ENCODE measurements around the gene CCDC66. TPM values are rescaled to one million over a fixed set of nuclear protein-coding genes. Genes with fewer than 3 reads are reported as not detected.
A peak's percentile ranks its signal among the peaks of the same experiment; 100 is the strongest.

Gene CCDC66
- total RNA-seq, 3 donors from 2014 or later: 23.5 to 26.9 (median 26.0) TPM

GRCh38 chr3:56633602-56634535, 76.9 kb downstream of the CCDC66 start:
- Mint-ChIP-seq H3K4me1 (ENCODE audit: low read depth) (peaks cover 3% of the 10 kb centered on the region), H3K27me3 (ENCODE audit: low read depth) (no peaks in the 10 kb centered on the region), H3K36me3 (ENCODE audit: insufficient read depth) (peaks cover 28% of the 10 kb centered on the region), H3K9me3 (no peaks in the 10 kb centered on the region), H3K4me3 (no peak overlapping the region)
- ATAC-seq (no peak), DNase-seq (no peak)

GRCh38 chr3:56645407-56645806, 88.4 kb downstream of the CCDC66 start:
- Mint-ChIP-seq H3K27me3 (ENCODE audit: low read depth) (no peaks in the 10 kb centered on the region), H3K9me3 (no peaks in the 10 kb centered on the region), H3K4me1 (ENCODE audit: low read depth) (peaks cover 27% of the 10 kb centered on the region), H3K4me3 (no peak overlapping the region), H3K36me3 (ENCODE audit: insufficient read depth) (peaks cover 43% of the 10 kb centered on the region)
- no peak for DNase-seq
- ATAC-seq: no peak

- ATAC-seq (no peak), DNase-seq (no peak)
- Mint-ChIP-seq H3K4me1 (ENCODE audit: low read depth) (peaks cover 31% of the 10 kb centered on the region), H3K27me3 (ENCODE audit: low read depth) (no peaks in the 10 kb centered on the region), H3K4me3 (no peak overlapping the region), H3K9me3 (peaks cover 4% of the 10 kb centered on the region), H3K36me3 (ENCODE audit: insufficient read depth) (peaks cover 56% of the 10 kb centered on the region)
Measured at GRCh38 chr3:56654460-56654859, 97.5 kb downstream of the CCDC66 start.

GRCh38 chr3:56655709-56656108, 98.7 kb downstream of the CCDC66 start:
- peaks cover 61% of the 10 kb centered on the region for H3K36me3 Mint-ChIP-seq (ENCODE audit: insufficient read depth)
- peaks cover 28% of the 10 kb centered on the region for H3K4me1 Mint-ChIP-seq (ENCODE audit: low read depth)
- H3K9me3 Mint-ChIP-seq: peaks cover 4% of the 10 kb centered on the region
- ATAC-seq (no peak), DNase-seq (no peak)
- H3K4me3 Mint-ChIP-seq: no peak overlapping the region
- no peaks in the 10 kb centered on the region for H3K27me3 Mint-ChIP-seq (ENCODE audit: low read depth)

GRCh38 chr3:56664823-56665222, 107.8 kb downstream of the CCDC66 start:
- no peak overlapping the region for H3K4me3 Mint-ChIP-seq
- H3K27me3 Mint-ChIP-seq (ENCODE audit: low read depth): no peaks in the 10 kb centered on the region
- ATAC-seq (no peak), DNase-seq (no peak)
- H3K4me1 Mint-ChIP-seq (ENCODE audit: low read depth): peaks cover 16% of the 10 kb centered on the region
- peaks cover 42% of the 10 kb centered on the region for H3K36me3 Mint-ChIP-seq (ENCODE audit: insufficient read depth)
- no peaks in the 10 kb centered on the region for H3K9me3 Mint-ChIP-seq

- Mint-ChIP-seq H3K4me1 (ENCODE audit: low read depth) (peaks cover 20% of the 10 kb centered on the region), H3K9me3 (no peaks in the 10 kb centered on the region), H3K27me3 (ENCODE audit: low read depth) (no peaks in the 10 kb centered on the region), H3K4me3 (no peak overlapping the region), H3K36me3 (ENCODE audit: insufficient read depth) (peaks cover 36% of the 10 kb centered on the region)
- DNase-seq: no peak
- ATAC-seq: peak in 1 of 2 donors; percentile 41
Measured at GRCh38 chr3:56667973-56668579, 111.1 kb downstream of the CCDC66 start.

Other genes starting within 250 kb of the CCDC66 start
- under 1 TPM in 1 of 3 donors, not detected in 2; 0.16 TPM for gene ERC2, start 88.7 kb upstream of the CCDC66 start, total RNA-seq
- gene TASOR, start 126.1 kb downstream of the CCDC66 start, total RNA-seq: 10 to 100 TPM; 44.8 to 51.1 (median 45.3) TPM
- gene ARHGEF3, start 244.8 kb downstream of the CCDC66 start, total RNA-seq: 10 to 100 TPM; 42.4 to 53.9 (median 44.7) TPM

Data from activated T-cell treated with anti-CD3 and anti-CD28 coated beads, Interleukin-2, amount 50 U/mL, for 4 hours (primary cell).